OCI-LY1 (cell line): ENCODE measurements around the gene EMC8.

Experiments
- H2AFZ ChIP-seq: fragments of 200-600 bp; sonication (generic), shearing (Covaris generic); 2 replicates; pipeline ENCODE4 v1.6.0; 2014; ENCODE audit warnings: antibody characterized with exemption, mild to moderate bottlenecking, low read length
- H3F3A ChIP-seq: fragments of 200-600 bp; sonication (generic), shearing (Covaris generic); 2 replicates; pipeline ENCODE4 v1.6.0; 2014; ENCODE audit warnings: mild to moderate bottlenecking, antibody characterized with exemption, low read length, moderate library complexity; ENCODE audit not compliant: insufficient read depth
- H3K27ac ChIP-seq: fragments of 200-600 bp; sonication (generic); 2 replicates; pipeline ENCODE4 v1.5.1; 2014; ENCODE audit warnings: low read length, mixed run types, mild to moderate bottlenecking, low read depth; ENCODE audit not compliant: poor library complexity, severe bottlenecking
- H3K27me3 ChIP-seq: fragments of 200-600 bp; sonication (generic); 2 replicates; pipeline ENCODE4 v1.6.0; 2014; ENCODE audit warnings: antibody characterized with exemption, mild to moderate bottlenecking, low read length, moderate library complexity; ENCODE audit not compliant: insufficient read depth
- H3K36me3 ChIP-seq: fragments of 200-600 bp; sonication (generic); 2 replicates; pipeline ENCODE4 v1.6.1; 2014; ENCODE audit warnings: mild to moderate bottlenecking, antibody characterized with exemption, low read length, moderate library complexity, mixed read lengths; ENCODE audit not compliant: insufficient read depth
- H3K4me1 ChIP-seq: fragments of 200-600 bp; sonication (generic); 2 replicates; pipeline ENCODE4 v1.5.1; 2014; ENCODE audit warnings: mild to moderate bottlenecking, low read length, moderate library complexity; ENCODE audit not compliant: insufficient read depth, severe bottlenecking
- H3K4me2 ChIP-seq: fragments of 200-600 bp; sonication (generic), shearing (Covaris generic); 2 replicates; pipeline ENCODE4 v1.6.1; 2014; ENCODE audit warnings: low read length
- H3K4me3 ChIP-seq: fragments of 200-600 bp; sonication (generic); 2 replicates; pipeline ENCODE4 v1.5.1; 2014; ENCODE audit warnings: low read length, low read depth, mild to moderate bottlenecking, mixed read lengths; ENCODE audit not compliant: poor library complexity, severe bottlenecking
- H3K79me2 ChIP-seq: fragments of 200-600 bp; shearing (Covaris generic); 2 replicates; pipeline ENCODE4 v1.6.1; 2016; ENCODE audit warnings: mixed run types, low read length, mixed read lengths; ENCODE audit not compliant: insufficient read depth
- H3K9ac ChIP-seq: fragments of 200-600 bp; sonication (generic), shearing (Covaris generic); 2 replicates; pipeline ENCODE4 v1.6.1; 2014; ENCODE audit warnings: mild to moderate bottlenecking, low read length, mixed read lengths
- H3K9me2 ChIP-seq: fragments of 200-600 bp; sonication (generic), shearing (Covaris generic); 2 replicates; pipeline ENCODE4 v1.6.1; 2014; ENCODE audit warnings: low read depth, mild to moderate bottlenecking, low read length, mixed read lengths
- H3K9me3 ChIP-seq: fragments of 200-600 bp; shearing (Covaris generic); 2 replicates; pipeline ENCODE4 v1.6.1; 2014; ENCODE audit warnings: low read length, mixed read lengths
- H4K20me1 ChIP-seq: fragments of 200-600 bp; sonication (generic), shearing (Covaris generic); 2 replicates; pipeline ENCODE4 v1.6.0; 2016; ENCODE audit warnings: mild to moderate bottlenecking, low read length; ENCODE audit not compliant: insufficient read depth
- EZH2 ChIP-seq: fragments of 200-600 bp; sonication (generic), shearing (Covaris generic); IDR thresholded peaks from 2 replicates; pipeline ENCODE4 v1.8.0; 2017; ENCODE audit warnings: borderline replicate concordance, mixed run types, mild to moderate bottlenecking, antibody characterized with exemption, low read length, moderate library complexity, mixed read lengths
- TF ChIP-seq, protein P1 (sequence below): fragments of 200-600 bp; sonication (generic), shearing (Covaris generic); IDR thresholded peaks from 2 replicates; pipeline ENCODE4 v1.5.1; 2017; ENCODE audit warnings: mild to moderate bottlenecking, antibody characterized with exemption, low read length, moderate library complexity, mixed read lengths

Gene EMC8

DNA sequence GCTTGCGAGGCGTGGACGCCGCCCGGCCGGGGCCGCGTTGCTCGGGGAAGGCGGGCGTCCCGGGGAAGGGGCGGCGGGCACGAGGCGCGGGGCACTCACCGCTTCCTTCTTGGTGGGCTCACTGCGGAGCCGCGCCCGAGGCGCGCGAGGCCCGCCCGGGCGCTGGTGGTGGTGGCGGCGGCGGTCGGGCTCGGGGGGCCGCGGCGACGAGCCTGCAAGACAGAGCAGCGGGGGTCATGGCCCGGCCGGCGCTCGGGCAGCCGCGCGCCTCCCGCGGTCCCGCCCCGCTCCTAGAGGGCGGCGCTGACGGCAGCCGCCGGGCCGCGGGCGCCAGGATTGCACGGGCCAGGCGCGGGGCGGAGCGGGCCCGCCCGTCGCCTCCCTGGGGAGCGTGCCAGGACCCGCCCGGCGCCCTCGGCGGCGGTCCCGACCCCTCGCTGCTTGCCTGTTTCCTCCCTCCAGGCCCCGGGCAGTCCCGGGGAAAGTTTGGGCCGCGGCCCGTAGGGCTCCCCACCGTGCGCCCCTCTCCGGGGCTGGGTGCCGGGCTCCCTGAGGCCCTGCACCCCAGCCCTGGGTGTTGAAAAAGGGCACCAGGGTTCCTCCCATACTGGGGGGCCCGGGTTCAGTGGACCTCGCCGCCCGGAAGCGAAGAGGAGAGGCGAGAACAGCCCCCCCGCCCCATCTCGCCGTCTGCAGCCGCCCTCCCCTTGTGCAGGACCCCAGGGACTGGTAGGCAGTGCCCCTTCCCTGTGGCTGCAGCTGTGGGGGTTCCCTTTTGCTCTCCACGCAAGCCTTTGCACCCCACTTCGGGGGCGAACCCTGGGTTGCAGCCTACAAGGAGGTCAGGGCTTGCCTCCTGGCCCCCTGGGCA lies 48.3 kb downstream of the EMC8 start, which contains the start of gene C16orf74:
Gene C16orf74, minus strand, starts transcription at position 270 of the 871 bp plus-strand sequence. CDS start 15,879 bp downstream, outside the sequence.
- H3K4me1 ChIP-seq, result peaks cover 56% of the 10 kb centered on the region
- H3K27me3 ChIP-seq, result peaks cover 9% of the 10 kb centered on the region; the same call in 1 of the 2 replicates
- H3K79me2 ChIP-seq, result no peaks in the 10 kb centered on the region
- peak within 1 kb of the TSS; percentile 39 for H3K4me3 ChIP-seq
- TF ChIP-seq EZH2, result no peak
- TF ChIP-seq, protein P1, sequence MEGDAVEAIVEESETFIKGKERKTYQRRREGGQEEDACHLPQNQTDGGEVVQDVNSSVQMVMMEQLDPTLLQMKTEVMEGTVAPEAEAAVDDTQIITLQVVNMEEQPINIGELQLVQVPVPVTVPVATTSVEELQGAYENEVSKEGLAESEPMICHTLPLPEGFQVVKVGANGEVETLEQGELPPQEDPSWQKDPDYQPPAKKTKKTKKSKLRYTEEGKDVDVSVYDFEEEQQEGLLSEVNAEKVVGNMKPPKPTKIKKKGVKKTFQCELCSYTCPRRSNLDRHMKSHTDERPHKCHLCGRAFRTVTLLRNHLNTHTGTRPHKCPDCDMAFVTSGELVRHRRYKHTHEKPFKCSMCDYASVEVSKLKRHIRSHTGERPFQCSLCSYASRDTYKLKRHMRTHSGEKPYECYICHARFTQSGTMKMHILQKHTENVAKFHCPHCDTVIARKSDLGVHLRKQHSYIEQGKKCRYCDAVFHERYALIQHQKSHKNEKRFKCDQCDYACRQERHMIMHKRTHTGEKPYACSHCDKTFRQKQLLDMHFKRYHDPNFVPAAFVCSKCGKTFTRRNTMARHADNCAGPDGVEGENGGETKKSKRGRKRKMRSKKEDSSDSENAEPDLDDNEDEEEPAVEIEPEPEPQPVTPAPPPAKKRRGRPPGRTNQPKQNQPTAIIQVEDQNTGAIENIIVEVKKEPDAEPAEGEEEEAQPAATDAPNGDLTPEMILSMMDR, result no peak
- no peaks in the 10 kb centered on the region for H3K9me3 ChIP-seq
- no peak within 1 kb of the TSS; the same call in 1 of the 2 replicates for H3K9ac ChIP-seq
- H3K27ac ChIP-seq, result no peak within 1 kb of the TSS
- peak within 1 kb of the TSS; percentile 49 for H3K4me2 ChIP-seq
- no peaks in the 10 kb centered on the region for H4K20me1 ChIP-seq
- H3F3A ChIP-seq, result no peaks in the 10 kb centered on the region
- no peaks in the 10 kb centered on the region for H3K9me2 ChIP-seq
- H2AFZ ChIP-seq, result no peak within 1 kb of the TSS
- no peaks in the 10 kb centered on the region for H3K36me3 ChIP-seq

DNA sequence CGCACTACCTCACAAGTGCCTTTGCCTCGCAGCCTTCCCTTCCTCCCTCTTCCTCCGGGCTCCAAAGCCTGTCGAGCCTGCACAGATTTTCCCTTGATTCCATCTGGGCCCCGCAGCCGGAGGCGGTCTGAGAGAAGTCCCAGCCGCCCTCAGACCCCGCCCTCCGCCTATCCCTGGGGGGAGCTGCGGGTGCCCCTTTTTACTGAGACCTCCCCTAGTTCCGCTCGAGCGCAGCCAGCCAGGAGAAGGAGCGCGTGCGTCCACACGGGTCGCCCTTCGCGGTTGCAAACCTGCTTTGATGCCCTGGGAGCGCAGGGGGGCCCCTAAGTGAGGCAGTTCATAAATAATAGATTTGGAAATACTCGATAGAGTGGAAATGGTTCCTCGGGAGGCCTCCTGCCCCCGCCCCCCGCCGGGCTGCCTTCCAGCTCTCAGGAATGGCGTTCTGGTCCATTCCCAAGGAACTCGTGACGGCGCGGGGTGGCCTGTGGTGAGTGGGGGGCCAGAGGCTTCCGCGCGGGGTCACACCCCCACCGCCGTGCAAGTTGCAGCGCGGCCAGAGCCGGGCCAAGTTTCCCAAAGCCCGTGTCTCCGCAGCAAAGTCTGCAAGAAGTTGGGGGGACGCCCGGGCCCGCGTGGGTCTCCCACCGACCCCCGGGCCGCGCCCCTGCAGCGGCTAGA lies 49.1 kb downstream of the EMC8 start:
- Histone ChIP-seq H2AFZ (no peak overlapping the region), H3K4me1 (peaks cover 48% of the 10 kb centered on the region), H3K4me3 (peak overlapping the region; percentile 31), H3K9me2 (no peaks in the 10 kb centered on the region), H3F3A (no peaks in the 10 kb centered on the region), H3K4me2 (peak overlapping the region; percentile 25), H3K9ac (no peak overlapping the region; the same call in 1 of the 2 replicates), H3K27ac (no peak overlapping the region), H4K20me1 (no peaks in the 10 kb centered on the region), H3K79me2 (no peaks in the 10 kb centered on the region), H3K36me3 (no peaks in the 10 kb centered on the region), H3K9me3 (no peaks in the 10 kb centered on the region), H3K27me3 (peaks cover 9% of the 10 kb centered on the region; the same call in 1 of the 2 replicates)
- no peak for TF ChIP-seq EZH2
- TF ChIP-seq, protein P1, result no peak

DNA sequence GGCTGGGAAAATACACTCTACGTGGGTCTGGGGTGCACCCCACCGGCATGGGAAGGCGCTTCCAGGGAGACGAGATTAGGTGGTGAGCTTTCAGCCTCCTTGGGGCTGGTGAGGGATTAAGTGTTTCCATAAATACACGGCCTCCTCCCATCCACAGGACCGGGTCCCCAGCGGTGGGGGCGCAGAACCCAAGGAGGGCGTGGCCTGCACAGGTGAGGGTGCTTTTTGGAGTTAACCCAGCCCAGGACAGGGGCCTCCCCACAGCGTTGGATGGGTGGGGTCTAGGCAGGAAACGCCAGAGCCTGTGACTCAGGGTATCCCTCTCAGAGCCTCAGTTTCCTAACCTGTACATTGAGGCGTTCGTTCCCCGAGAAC lies 49.6 kb downstream of the EMC8 start:
- no peaks in the 10 kb centered on the region for H3K36me3 ChIP-seq
- H3F3A ChIP-seq, result no peaks in the 10 kb centered on the region
- H3K4me2 ChIP-seq, result peak overlapping the region; percentile 25; the same call in 1 of the 2 replicates
- no peak overlapping the region for H2AFZ ChIP-seq
- H3K9me2 ChIP-seq, result no peaks in the 10 kb centered on the region
- H3K27ac ChIP-seq, result no peak overlapping the region
- no peaks in the 10 kb centered on the region for H3K9me3 ChIP-seq
- H4K20me1 ChIP-seq, result no peaks in the 10 kb centered on the region
- H3K27me3 ChIP-seq, result peaks cover 9% of the 10 kb centered on the region; the same call in 1 of the 2 replicates
- no peak for TF ChIP-seq EZH2
- TF ChIP-seq, protein P1, result no peak
- H3K4me1 ChIP-seq, result peaks cover 43% of the 10 kb centered on the region
- H3K79me2 ChIP-seq, result no peaks in the 10 kb centered on the region
- H3K9ac ChIP-seq, result no peak overlapping the region
- peak overlapping the region; percentile 31 for H3K4me3 ChIP-seq
